Hepatocyte (in vitro differentiated cells): ENCODE measurements around the gene EFNA4. TPM values are rescaled to one million over a fixed set of nuclear protein-coding genes. Genes with fewer than 3 reads are reported as not detected.

Experiments used
- DNase-seq: peaks from one replicate; pipeline ENCODE4 v3.0.0-alpha.2; 2016; ENCODE audit warnings: low spot score
- H2AFZ ChIP-seq: fragments of 200-600 bp; sonication (generic); 2 replicates; pipeline ENCODE4 v1.6.0; 2016; ENCODE audit warnings: antibody characterized with exemption, mild to moderate bottlenecking
- H3K27ac ChIP-seq: fragments of 200-600 bp; sonication (generic); 2 replicates; pipeline ENCODE4 v1.5.1; 2016; ENCODE audit warnings: mild to moderate bottlenecking
- H3K27me3 ChIP-seq: fragments of 200-600 bp; sonication (generic); 2 replicates; pipeline ENCODE4 v1.6.1; 2016
- H3K36me3 ChIP-seq: fragments of 200-600 bp; sonication (generic); replicated peaks from 2 replicates; pipeline ENCODE4 v1.5.1; 2016; ENCODE audit warnings: low read depth; ENCODE audit not compliant: insufficient read depth
- H3K4me1 ChIP-seq: fragments of 200-600 bp; sonication (generic); 2 replicates; pipeline ENCODE4 v1.5.1; 2016; ENCODE audit warnings: mild to moderate bottlenecking, moderate library complexity; ENCODE audit not compliant: insufficient read depth
- H3K4me2 ChIP-seq: fragments of 200-600 bp; sonication (generic); 2 replicates; pipeline ENCODE4 v1.6.0; 2016
- H3K4me3 ChIP-seq: fragments of 200-600 bp; sonication (generic); 2 replicates; pipeline ENCODE4 v1.5.1; 2016; ENCODE audit warnings: mild to moderate bottlenecking
- H3K79me2 ChIP-seq: fragments of 200-600 bp; sonication (generic); 2 replicates; pipeline ENCODE4 v1.6.0; 2017; ENCODE audit warnings: mild to moderate bottlenecking
- H3K9me2 ChIP-seq: fragments of 200-600 bp; sonication (generic); replicated peaks from 2 replicates; pipeline ENCODE4 v1.6.0; 2017; ENCODE audit warnings: mild to moderate bottlenecking; ENCODE audit not compliant: insufficient read depth
- H3K9me3 ChIP-seq: fragments of 200-600 bp; sonication (generic); 2 replicates; pipeline ENCODE4 v1.5.1; 2016; ENCODE audit warnings: low read depth, mild to moderate bottlenecking
- H4K20me1 ChIP-seq: fragments of 200-600 bp; sonication (generic); 2 replicates; pipeline ENCODE4 v1.6.0; 2016; ENCODE audit warnings: mild to moderate bottlenecking; ENCODE audit not compliant: insufficient read depth, poor library complexity, severe bottlenecking
- CTCF ChIP-seq: fragments of 200-600 bp; sonication (generic); IDR thresholded peaks from 2 replicates; pipeline ENCODE4 v1.5.1; 2016; ENCODE audit warnings: antibody characterized with exemption, mild to moderate bottlenecking; ENCODE audit not compliant: poor library complexity
- EZH2 ChIP-seq: fragments of 200-600 bp; sonication (generic); IDR thresholded peaks from 2 replicates; pipeline ENCODE4 v1.6.1; 2016; ENCODE audit warnings: antibody characterized with exemption, mild to moderate bottlenecking, borderline replicate concordance
- EZH2phosphoT487 ChIP-seq: fragments of 200-600 bp; sonication (generic); IDR thresholded peaks from one replicate; pipeline ENCODE4 v1.6.1; 2018; ENCODE audit warnings: antibody characterized with exemption, mild to moderate bottlenecking, low read depth, moderate library complexity; ENCODE audit not compliant: unreplicated experiment, severe bottlenecking
- WGBS: methylation state at CpG from one replicate; pipeline ENCODE4 v1.1.6; 2016; ENCODE audit warnings: low lambda C conversion rate; ENCODE audit errors: missing lambda C conversion rate; 5-methylcytosine and 5-hydroxymethylcytosine counted together
- polyA plus RNA-seq: library from polyadenylated mRNA; unstranded; fragments of >200 nt; fragmentation: Nextera tagmentation; extraction: Ambion mirVana; gene quantifications from 2 replicates; pipeline ENCODE4 v1.2.1, GENCODE V29; 2016
- total RNA-seq: library from RNA; depleted of rRNA; stranded (reverse); fragments of >200 nt; gene quantifications from 2 replicates; pipeline ENCODE4 v1.2.3, GENCODE V29; 2014

Gene EFNA4
- total and polyA plus RNA-seq, 2 experiments from 2014 or later: 18.1 to 20.5 TPM

GRCh38 chr1:155022927-155023236 is 40.7 kb upstream of the EFNA4 start:
- no peaks in the 10 kb centered on the region for H3K36me3 ChIP-seq
- H3K9me3 ChIP-seq: no peaks in the 10 kb centered on the region
- H3K4me2 ChIP-seq: no peak overlapping the region
- H3K9me2 ChIP-seq: no peaks in the 10 kb centered on the region
- no peaks in the 10 kb centered on the region for H3K79me2 ChIP-seq
- TF ChIP-seq CTCF (no peak), EZH2phosphoT487 (no peak), EZH2 (no peak)
- DNase-seq: no peak
- no peaks in the 10 kb centered on the region for H3K27me3 ChIP-seq
- WGBS: 72% methylated on average over 4 of the region's 4 CpGs
- no peak overlapping the region for H2AFZ ChIP-seq
- no peaks in the 10 kb centered on the region for H4K20me1 ChIP-seq
- no peak overlapping the region for H3K27ac ChIP-seq
- H3K4me1 ChIP-seq: peaks cover 7% of the 10 kb centered on the region
- no peak overlapping the region for H3K4me3 ChIP-seq

GRCh38 chr1:155023627-155024026 is 39.9 kb upstream of the EFNA4 start:
- WGBS: 79% methylated on average over 5 of the region's 5 CpGs
- DNase-seq: no peak
- Histone ChIP-seq H3K27me3 (no peaks in the 10 kb centered on the region), H3K4me2 (no peak overlapping the region), H3K27ac (no peak overlapping the region), H3K36me3 (no peaks in the 10 kb centered on the region), H3K4me1 (no peaks in the 10 kb centered on the region), H4K20me1 (no peaks in the 10 kb centered on the region), H3K4me3 (no peak overlapping the region), H3K79me2 (no peaks in the 10 kb centered on the region), H3K9me3 (no peaks in the 10 kb centered on the region), H3K9me2 (no peaks in the 10 kb centered on the region), H2AFZ (no peak overlapping the region)
- TF ChIP-seq EZH2phosphoT487: no peak
- TF ChIP-seq EZH2: no peak
- TF ChIP-seq CTCF: no peak

GRCh38 chr1:155024315-155024714 is 39.2 kb upstream of the EFNA4 start:
- no peak overlapping the region for H3K4me3 ChIP-seq
- H4K20me1 ChIP-seq: no peaks in the 10 kb centered on the region
- no peaks in the 10 kb centered on the region for H3K36me3 ChIP-seq
- 94% methylated on average over 9 of the region's 9 CpGs for WGBS
- H3K27ac ChIP-seq: no peak overlapping the region
- H3K4me1 ChIP-seq: no peaks in the 10 kb centered on the region
- no peaks in the 10 kb centered on the region for H3K27me3 ChIP-seq
- no peak for TF ChIP-seq CTCF
- TF ChIP-seq EZH2phosphoT487: no peak
- no peak for TF ChIP-seq EZH2
- H3K4me2 ChIP-seq: no peak overlapping the region
- DNase-seq: no peak
- H3K79me2 ChIP-seq: no peaks in the 10 kb centered on the region
- no peak overlapping the region for H2AFZ ChIP-seq
- no peaks in the 10 kb centered on the region for H3K9me3 ChIP-seq
- no peaks in the 10 kb centered on the region for H3K9me2 ChIP-seq

- Histone ChIP-seq H3K27me3 (no peaks in the 10 kb centered on the region), H2AFZ (no peak overlapping the region), H3K36me3 (no peaks in the 10 kb centered on the region), H3K79me2 (no peaks in the 10 kb centered on the region), H3K4me2 (no peak overlapping the region), H3K9me2 (no peaks in the 10 kb centered on the region), H4K20me1 (no peaks in the 10 kb centered on the region), H3K27ac (no peak overlapping the region), H3K4me3 (no peak overlapping the region), H3K4me1 (no peaks in the 10 kb centered on the region), H3K9me3 (no peaks in the 10 kb centered on the region)
- DNase-seq: no peak
- TF ChIP-seq EZH2: no peak
- no peak for TF ChIP-seq CTCF
- TF ChIP-seq EZH2phosphoT487: no peak
- 74% methylated on average over 8 of the region's 9 CpGs for WGBS
Observed at GRCh38 chr1:155026154-155026553, 37.4 kb upstream of the EFNA4 start.
